ENCODE measurements around the gene OGFR.

The OGFR gene

DNA sequence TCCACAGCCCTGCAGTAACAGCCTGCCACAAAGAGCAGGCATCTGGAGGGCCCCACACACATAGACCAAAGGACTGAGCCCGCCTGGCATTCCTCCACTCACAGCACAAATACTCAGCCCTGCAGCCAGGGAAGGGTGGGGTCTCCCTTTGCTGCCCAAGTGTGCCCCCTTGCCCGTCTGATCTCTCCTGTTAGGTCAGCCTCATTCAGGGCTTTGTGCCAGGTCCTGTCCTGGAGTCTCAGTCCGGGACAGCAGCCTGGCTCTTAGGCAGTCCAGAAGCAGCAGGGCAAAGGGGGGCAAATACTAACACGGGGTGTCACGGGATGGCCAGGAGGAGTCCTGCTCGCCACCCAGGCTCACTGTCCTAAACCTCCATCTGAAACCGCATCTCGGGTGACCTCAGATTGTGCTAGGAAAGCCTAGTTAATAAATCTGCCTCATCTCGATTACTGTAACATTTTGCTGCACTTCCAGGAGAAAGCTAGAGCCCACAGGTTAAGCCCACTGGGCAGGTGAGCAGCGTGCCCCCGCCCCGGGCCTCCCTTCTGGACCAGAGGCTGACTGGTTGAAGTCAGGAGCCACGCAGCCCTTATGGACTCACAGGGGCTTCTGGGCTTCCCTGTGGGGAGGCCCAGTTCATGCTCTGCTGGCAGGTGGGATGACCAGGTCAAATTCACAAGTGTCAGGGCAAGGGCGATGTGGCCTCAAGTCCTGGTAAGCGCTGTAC, 3.2 kb upstream of the OGFR start:
- DNase-seq, result no peak

DNA sequence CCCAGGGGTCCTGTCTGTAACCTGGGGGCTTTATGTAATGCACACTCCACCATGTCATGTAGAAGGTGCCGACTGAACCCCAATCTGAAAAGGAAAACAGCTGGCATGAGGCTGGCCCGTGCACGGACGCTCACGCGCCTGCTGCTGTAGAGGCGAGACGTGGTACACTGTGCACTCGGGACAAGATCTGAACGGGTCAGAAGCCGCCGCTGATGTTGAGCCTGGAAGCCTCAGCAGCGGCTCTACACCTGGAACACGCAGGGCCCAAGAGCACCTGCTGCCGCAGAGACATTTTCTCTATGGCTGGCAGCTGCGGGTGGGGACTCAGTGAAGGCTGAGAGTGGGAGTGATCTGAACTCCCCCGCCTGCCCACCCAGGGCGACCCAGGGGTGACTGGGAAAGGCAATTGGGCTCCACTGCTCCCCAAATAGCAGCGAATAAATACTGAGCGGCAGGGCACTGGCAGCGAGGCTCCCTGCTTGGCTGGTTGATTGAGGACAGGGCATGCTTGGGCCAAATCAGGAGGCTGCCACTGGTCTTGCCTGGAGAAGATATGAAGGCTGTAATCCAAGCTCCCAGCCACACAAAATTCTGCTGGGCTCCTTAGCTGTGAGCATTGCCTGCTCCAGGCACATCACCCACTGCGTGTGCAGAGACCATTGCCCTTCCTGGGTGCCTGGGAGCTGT, 2.5 kb upstream of the OGFR start:
- DNase-seq, result no peak

GRCh38 chr20:62804021-62804626, 511 bp upstream of the OGFR start:
- DNase-seq, result no peak

- DNase-seq, result no peak
These were observed 598 bp downstream of the OGFR start for GRCh38 chr20:62805155-62805710.

DNA sequence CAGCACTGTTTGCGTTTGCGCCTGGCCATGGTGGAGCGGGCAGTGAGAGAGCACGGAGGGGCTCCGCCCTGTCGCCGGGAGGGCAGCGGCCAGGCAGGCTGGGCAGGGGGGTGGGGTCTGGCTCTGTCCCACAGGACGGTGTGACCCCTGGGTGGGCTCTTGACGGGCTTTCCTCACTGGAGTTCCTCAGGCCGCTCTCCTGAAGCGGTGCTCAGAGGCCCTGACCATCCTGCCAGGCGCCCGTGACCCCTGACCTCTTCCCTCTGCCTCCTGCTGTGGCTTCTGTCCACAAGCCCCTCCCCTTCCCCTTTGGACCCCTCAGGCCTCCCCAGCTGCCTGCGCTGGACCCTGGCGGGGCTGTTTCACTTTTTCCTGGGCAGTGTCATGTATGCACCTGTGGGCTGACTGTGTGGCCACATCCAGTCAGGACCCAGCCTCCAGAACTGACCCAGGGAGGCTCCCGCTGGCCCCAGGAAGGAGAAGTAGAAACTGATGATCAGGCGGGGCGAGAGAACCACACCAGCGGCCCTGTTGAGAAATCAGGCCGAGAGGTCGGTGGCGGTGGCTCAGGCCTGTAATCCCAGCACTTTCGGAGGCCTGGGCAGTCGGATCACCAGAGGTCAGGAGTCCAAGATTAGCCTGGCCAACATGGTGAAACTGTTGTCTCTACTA, 1.2 kb downstream of the OGFR start:
- DNase-seq, result no peak

GRCh38 chr20:62806383-62807050, 1.9 kb downstream of the OGFR start:
- no peak for DNase-seq

DNA sequence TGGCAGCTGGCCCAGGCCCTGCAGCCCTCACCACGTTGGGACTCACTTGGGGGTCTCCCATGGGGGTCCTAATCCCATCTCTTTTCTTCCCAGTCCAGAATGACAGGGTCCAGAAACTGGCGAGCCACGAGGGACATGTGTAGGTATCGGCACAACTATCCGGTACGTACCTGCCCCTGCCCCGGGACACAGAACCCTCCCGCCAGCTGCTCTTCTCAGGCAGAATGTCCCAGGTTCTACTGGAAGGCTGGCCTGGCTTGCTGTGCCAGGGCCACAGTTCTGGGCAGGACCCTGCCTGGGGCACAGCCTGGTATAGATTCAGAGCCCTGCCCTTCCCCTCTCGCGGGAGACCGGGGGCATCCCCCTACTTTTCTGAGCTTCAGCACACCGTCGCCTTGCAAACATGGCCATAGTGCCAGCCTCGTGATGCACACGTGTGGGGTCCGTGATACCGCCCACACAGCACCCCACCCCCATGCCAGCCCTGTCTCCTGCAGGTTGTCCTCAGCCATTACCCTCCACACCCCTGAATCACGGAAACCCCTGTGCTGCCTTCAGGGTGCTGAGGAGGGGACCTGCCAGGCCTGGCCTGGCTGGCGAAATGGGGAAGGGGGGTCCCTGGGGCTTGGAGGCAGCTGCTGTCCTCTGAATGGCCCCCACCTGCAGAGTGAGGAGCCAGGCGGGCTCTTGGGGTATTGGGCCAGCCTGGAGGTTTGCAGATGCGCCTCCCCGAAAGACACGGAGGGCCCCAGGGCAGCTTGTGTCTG, 3.0 kb downstream of the OGFR start:
- no peak for DNase-seq

GRCh38 chr20:62808211-62808865, 3.7 kb downstream of the OGFR start:
- DNase-seq, result peak; percentile 79

DNA sequence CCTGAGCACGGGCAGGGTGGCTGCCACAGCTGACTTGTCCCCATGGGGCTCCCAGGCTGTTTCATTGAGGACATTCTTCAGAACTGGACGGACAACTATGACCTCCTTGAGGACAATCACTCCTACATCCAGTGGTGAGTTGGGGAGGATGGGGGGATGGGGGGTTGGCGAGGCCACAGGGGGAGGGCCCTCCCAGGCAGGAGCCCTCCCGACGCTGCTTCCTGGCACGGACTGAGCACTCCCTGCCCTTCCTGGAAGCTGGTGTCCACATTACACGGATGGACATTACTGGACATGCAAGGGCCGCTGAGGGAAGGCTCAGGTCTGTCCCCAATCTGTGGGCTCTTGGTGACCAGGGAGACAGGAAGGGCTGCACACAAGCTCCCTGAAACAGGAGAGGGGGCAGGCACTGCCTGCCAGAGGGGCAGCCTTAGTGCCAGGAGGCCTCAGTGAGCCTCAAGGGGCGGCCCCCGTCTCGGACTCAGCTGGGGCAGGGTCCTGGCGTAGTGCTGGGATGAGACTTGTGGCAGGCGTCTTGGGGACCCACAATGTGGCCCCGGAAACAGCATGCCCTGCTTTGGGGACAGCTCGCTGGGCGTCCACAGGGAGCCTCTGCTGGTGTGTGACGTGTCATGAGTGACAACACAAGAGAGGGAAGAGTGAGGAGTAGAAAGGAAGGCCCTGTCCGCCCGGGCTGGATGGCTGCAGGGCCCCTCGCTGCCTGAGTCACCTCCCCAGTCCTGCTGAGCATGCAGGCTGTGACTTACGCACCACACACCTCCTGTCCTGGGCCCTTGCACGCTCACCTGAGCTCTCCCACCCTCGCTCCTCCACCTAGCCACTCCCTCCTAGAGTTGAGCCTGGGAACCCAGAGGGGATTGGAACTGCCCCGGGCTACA, 5.1 kb downstream of the OGFR start:
- DNase-seq, result no peak

- DNase-seq, result no peak
These were observed 6.7 kb downstream of the OGFR start for GRCh38 chr20:62811320-62811719.

DNA sequence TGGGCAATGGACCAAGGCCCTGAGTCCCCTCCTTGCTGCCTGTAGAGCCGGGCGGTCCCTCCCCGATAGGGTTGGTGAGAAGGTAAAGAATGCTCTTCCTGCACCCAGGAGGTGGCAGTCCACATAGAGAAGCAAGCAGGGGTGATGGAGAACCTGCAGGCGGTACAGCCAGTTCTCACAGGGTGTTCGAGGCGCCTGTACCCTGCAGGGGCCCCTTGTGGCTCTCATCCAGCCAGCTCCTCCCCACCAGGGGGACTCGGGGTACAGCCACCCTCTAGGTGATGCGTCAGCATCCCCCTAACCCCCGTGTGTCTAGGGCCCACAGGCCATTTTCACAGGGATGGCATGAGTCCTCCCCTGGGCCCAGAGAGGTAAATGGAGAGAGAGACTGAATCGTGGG, 7.1 kb downstream of the OGFR start:
- no peak for DNase-seq

GRCh38 chr20:62812181-62812906, 7.7 kb downstream of the OGFR start:
- no peak for DNase-seq

DNA sequence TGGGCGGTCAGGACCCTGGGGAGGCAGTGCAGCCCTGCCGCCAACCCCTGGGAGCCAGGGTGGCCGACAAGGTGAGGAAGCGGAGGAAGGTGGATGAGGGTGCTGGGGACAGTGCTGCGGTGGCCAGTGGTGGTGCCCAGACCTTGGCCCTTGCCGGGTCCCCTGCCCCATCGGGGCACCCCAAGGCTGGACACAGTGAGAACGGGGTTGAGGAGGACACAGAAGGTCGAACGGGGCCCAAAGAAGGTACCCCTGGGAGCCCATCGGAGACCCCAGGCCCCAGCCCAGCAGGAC, 8.2 kb downstream of the OGFR start:
- DNase-seq, result no peak

- DNase-seq, result no peak
These were observed 9.0 kb downstream of the OGFR start for GRCh38 chr20:62813588-62813987.

DNA sequence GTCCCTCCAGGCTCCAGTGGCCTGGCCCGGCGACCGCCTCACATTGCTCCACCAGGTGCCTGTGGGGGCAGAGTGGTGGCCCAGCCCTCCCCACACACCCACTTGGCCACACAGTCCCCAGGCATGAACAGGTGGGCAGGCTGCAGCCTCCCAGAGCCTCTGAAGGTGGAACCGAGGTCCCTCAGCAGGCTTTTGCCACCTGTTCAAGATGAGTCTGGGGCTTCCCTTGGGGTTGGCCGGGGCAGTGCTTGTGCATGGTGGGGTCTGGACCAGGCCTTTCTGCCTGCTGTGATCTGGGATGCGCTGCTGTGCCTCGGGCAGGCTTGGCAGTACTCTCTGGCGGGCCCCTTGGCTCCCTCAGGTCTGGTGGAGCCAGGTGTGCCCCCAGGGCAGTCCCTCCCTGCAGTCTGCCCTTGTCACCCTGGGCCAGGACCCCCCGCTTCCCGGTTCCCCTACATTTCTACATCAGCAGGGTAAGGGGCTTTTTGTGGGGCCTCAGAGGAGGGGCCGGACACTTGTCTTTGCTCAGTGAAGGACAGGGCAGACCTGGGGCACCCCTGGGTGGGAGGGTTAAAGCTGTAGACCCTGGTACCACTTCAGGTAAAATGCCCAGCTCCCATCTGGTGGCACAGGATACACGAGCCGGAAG, 9.5 kb downstream of the OGFR start:
- DNase-seq, result no peak

DNA sequence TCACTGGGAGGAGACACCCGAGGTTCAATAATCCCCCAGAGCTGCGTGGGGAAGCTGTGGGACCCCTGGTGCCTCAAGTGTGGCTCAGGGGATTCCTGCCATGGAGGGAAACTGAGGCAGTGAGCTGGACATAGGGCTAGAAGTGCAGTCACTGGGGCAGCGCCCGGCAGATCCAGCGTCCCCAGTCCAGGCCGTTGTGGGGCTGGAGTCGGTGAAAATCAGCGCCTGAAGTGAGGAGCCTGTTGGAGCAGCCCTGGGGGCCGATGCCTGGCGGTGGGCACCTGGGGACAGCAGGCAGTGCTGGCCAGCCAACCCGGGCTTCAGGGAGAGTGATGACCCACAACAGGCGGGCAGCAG, 10.1 kb downstream of the OGFR start:
- no peak for DNase-seq

DNA sequence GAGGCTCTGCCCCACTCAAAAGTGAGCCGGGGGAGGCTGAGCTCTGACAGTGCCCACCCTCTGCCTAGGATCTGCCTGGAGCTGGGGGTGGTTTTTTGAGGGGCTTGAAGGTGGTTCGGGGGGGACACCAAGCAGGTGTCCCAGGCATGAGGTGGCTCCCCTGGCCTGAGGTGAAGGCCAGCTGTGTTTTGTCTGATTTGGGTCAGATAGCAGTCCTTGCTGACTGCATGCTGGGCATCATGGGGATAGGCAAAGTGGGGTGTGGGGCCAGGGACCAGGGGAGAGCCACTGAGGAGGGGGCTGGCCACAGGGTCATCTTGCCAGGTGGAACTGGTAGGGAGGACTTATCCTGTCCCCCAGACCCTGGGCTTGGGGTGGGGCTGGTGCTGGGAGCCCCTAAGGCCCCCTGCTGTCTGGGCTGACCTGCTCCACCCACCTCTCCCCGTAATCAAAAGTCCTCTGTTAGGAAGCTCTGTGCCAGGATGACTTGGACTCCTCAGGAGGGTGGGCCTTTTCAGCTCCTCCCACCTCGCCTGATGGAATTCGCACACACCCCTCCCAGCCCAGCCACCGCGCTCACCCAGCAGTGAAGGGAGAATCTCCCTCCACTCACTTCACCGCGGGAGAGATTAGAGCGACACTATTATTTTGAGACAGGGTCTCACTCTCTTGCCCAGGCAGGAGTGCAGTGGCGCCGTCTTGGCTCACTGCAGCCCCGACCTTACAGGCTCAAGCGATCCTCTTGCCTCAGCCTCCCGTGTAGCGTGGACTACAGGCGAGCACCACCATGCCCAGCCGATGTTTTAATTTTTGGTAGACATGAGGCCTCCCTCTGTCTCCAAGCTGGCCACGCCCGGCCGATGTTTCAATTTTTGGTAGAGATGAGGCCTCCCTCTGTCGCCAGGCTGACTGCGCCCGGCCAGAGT, 10.7 kb downstream of the OGFR start:
- DNase-seq, result peak; percentile 94
